Measurements from ENCODE around the gene PRDX5.

GRCh38 chr11:64291262-64291751 is 26.6 kb upstream of the PRDX5 start, which contains the start of gene KCNK4:
- TF ChIP-seq, protein P1, sequence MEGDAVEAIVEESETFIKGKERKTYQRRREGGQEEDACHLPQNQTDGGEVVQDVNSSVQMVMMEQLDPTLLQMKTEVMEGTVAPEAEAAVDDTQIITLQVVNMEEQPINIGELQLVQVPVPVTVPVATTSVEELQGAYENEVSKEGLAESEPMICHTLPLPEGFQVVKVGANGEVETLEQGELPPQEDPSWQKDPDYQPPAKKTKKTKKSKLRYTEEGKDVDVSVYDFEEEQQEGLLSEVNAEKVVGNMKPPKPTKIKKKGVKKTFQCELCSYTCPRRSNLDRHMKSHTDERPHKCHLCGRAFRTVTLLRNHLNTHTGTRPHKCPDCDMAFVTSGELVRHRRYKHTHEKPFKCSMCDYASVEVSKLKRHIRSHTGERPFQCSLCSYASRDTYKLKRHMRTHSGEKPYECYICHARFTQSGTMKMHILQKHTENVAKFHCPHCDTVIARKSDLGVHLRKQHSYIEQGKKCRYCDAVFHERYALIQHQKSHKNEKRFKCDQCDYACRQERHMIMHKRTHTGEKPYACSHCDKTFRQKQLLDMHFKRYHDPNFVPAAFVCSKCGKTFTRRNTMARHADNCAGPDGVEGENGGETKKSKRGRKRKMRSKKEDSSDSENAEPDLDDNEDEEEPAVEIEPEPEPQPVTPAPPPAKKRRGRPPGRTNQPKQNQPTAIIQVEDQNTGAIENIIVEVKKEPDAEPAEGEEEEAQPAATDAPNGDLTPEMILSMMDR (tag by site-specific recombination; IDR thresholded peaks at IDR 0.05) = no peak
- TF ChIP-seq, protein P2, sequence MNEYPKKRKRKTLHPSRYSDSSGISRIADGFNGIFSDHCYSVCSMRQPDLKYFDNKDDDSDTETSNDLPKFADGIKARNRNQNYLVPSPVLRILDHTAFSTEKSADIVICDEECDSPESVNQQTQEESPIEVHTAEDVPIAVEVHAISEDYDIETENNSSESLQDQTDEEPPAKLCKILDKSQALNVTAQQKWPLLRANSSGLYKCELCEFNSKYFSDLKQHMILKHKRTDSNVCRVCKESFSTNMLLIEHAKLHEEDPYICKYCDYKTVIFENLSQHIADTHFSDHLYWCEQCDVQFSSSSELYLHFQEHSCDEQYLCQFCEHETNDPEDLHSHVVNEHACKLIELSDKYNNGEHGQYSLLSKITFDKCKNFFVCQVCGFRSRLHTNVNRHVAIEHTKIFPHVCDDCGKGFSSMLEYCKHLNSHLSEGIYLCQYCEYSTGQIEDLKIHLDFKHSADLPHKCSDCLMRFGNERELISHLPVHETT (tag by site-specific recombination; IDR thresholded peaks at IDR 0.05) = no peak
- TF ChIP-seq RBAK (tag by site-specific recombination; IDR thresholded peaks at IDR 0.05) (no peak), PATZ1 (tag by site-specific recombination; IDR thresholded peaks at IDR 0.05) (no peak), ZSCAN30 (tag by site-specific recombination; IDR thresholded peaks at IDR 0.05) (no peak), ZNF530 (tag by site-specific recombination; IDR thresholded peaks at IDR 0.05; ENCODE audit: low read depth) (no peak), YY1 (tag by site-specific recombination; IDR thresholded peaks at IDR 0.05) (no peak), REST (tag by site-specific recombination; IDR thresholded peaks at IDR 0.05) (no peak)
- TF ChIP-seq, protein P3, sequence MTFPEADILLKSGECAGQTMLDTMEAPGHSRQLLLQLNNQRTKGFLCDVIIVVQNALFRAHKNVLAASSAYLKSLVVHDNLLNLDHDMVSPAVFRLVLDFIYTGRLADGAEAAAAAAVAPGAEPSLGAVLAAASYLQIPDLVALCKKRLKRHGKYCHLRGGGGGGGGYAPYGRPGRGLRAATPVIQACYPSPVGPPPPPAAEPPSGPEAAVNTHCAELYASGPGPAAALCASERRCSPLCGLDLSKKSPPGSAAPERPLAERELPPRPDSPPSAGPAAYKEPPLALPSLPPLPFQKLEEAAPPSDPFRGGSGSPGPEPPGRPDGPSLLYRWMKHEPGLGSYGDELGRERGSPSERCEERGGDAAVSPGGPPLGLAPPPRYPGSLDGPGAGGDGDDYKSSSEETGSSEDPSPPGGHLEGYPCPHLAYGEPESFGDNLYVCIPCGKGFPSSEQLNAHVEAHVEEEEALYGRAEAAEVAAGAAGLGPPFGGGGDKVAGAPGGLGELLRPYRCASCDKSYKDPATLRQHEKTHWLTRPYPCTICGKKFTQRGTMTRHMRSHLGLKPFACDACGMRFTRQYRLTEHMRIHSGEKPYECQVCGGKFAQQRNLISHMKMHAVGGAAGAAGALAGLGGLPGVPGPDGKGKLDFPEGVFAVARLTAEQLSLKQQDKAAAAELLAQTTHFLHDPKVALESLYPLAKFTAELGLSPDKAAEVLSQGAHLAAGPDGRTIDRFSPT (tag by site-specific recombination; IDR thresholded peaks at IDR 0.05) = no peak

Data from HEK293 (cell line).